WTC11 (cell line): ENCODE results near the gene RASGEF1C. TPM values are rescaled to one million over a fixed set of nuclear protein-coding genes. Genes with fewer than 3 reads are reported as not detected.

Experiments used
- ATAC-seq: fragments of 200-7000 bp; cut with Tn5 transposase; 2 replicates; pipeline ENCODE4 v1.10.0; 2021; ENCODE audit warnings: mild to moderate bottlenecking, moderate library complexity
- CTCF ChIA-PET: fragments of 300-600 bp; sonication (Branson Sonifier 250); formaldehyde crosslinking; loops from one replicate; lab custom pipeline; 2021; ENCODE audit warnings: antibody characterized with exemption; lab: Charles Lee
- POLR2A ChIA-PET: fragments of 350-600 bp; sonication (Branson Sonifier 250); formaldehyde crosslinking; loops from one replicate; lab custom pipeline; 2021; ENCODE audit warnings: antibody characterized with exemption; lab: Charles Lee
- DNase-seq: peaks from one replicate; pipeline ENCODE4 v3.0.0; 2021; ENCODE audit warnings: low spot score
- H3K27ac Mint-ChIP-seq: 2 replicates; pipeline ENCODE4 v1.8.0; 2021; ENCODE audit warnings: mixed read lengths
- H3K27me3 Mint-ChIP-seq: 2 replicates; pipeline ENCODE4 v1.8.0; 2021; ENCODE audit warnings: low read depth, mild to moderate bottlenecking, moderate library complexity, mixed read lengths
- H3K36me3 Mint-ChIP-seq: 2 replicates; pipeline ENCODE4 v1.8.0; 2021; ENCODE audit warnings: mixed read lengths
- H3K4me1 Mint-ChIP-seq: 2 replicates; pipeline ENCODE4 v1.8.0; 2022; ENCODE audit warnings: mixed read lengths
- H3K4me3 Mint-ChIP-seq: 2 replicates; pipeline ENCODE4 v1.8.0; 2021; ENCODE audit warnings: mild to moderate bottlenecking, moderate library complexity, mixed read lengths
- H3K9me3 Mint-ChIP-seq: 2 replicates; pipeline ENCODE4 v1.8.0; 2021; ENCODE audit warnings: mixed read lengths
- CBFB ChIP-seq: sonication (generic); formaldehyde crosslinking; IDR thresholded peaks from 2 replicates; pipeline ENCODE4 v1.8.1; 2022; ENCODE audit warnings: mild to moderate bottlenecking, low read depth, missing genetic modification reagents
- CREB1 ChIP-seq: sonication (generic); formaldehyde crosslinking; IDR thresholded peaks from 2 replicates; pipeline ENCODE4 v1.8.0; 2023; ENCODE audit warnings: mild to moderate bottlenecking, missing genetic modification reagents
- ELF4 ChIP-seq: sonication (generic); formaldehyde crosslinking; IDR thresholded peaks from 2 replicates; pipeline ENCODE4 v1.8.1; 2022; ENCODE audit warnings: low read depth, mild to moderate bottlenecking, moderate library complexity, missing genetic modification reagents
- FOXJ3 ChIP-seq: sonication (generic); formaldehyde crosslinking; IDR thresholded peaks from 2 replicates; pipeline ENCODE4 v1.9.0; 2021; ENCODE audit warnings: missing genetic modification reagents, mild to moderate bottlenecking, borderline replicate concordance
- GABPB1 ChIP-seq: sonication (generic); formaldehyde crosslinking; IDR thresholded peaks from 2 replicates; pipeline ENCODE4 v1.8.1; 2023; ENCODE audit warnings: mild to moderate bottlenecking, missing genetic modification reagents
- HMGA2 ChIP-seq: fragments of 250-450 bp; sonication (Bioruptor Pico); IDR thresholded peaks from 2 replicates; pipeline ENCODE4 v1.4.0; 2021; ENCODE audit warnings: mild to moderate bottlenecking, moderate library complexity
- JAZF1 ChIP-seq: fragments of 250-450 bp; sonication (Bioruptor Pico); IDR thresholded peaks from 2 replicates; pipeline ENCODE4 v1.9.0; 2021; ENCODE audit warnings: moderate library complexity, mild to moderate bottlenecking, inconsistent platforms
- KAT7 ChIP-seq: sonication (generic); formaldehyde crosslinking; IDR thresholded peaks from 2 replicates; pipeline ENCODE4 v1.8.1; 2023; ENCODE audit warnings: missing genetic modification reagents, mild to moderate bottlenecking, borderline replicate concordance
- MXD4 ChIP-seq: fragments of 250-450 bp; sonication (Bioruptor Pico); IDR thresholded peaks from 2 replicates; pipeline ENCODE4 v1.8.0; 2021; ENCODE audit warnings: mild to moderate bottlenecking, moderate library complexity, borderline replicate concordance
- NFYB ChIP-seq: sonication (generic); formaldehyde crosslinking; conservative IDR thresholded peaks from 2 replicates; pipeline ENCODE4 v1.8.0; 2022; ENCODE audit warnings: low read depth, missing genetic modification reagents
- SMAD3 ChIP-seq: sonication (generic); formaldehyde crosslinking; IDR thresholded peaks from 2 replicates; pipeline ENCODE4 v1.8.0; 2022; ENCODE audit warnings: missing genetic modification reagents, mild to moderate bottlenecking, borderline replicate concordance
- SP1 ChIP-seq: sonication (generic); formaldehyde crosslinking; conservative IDR thresholded peaks from 2 replicates; pipeline ENCODE4 v1.8.1; 2022; ENCODE audit warnings: missing genetic modification reagents
- TEAD1 ChIP-seq: sonication (generic); formaldehyde crosslinking; IDR thresholded peaks from 2 replicates; pipeline ENCODE4 v1.8.0; 2022; ENCODE audit warnings: mild to moderate bottlenecking, missing genetic modification reagents
- ZNF121 ChIP-seq: sonication (generic); formaldehyde crosslinking; IDR thresholded peaks from 2 replicates; pipeline ENCODE4 v1.8.0; 2023; ENCODE audit warnings: missing genetic modification reagents
- ZNF317 ChIP-seq: sonication (generic); formaldehyde crosslinking; IDR thresholded peaks from 2 replicates; pipeline ENCODE4 v1.8.1; 2023; ENCODE audit warnings: low read depth, mild to moderate bottlenecking, moderate library complexity, missing genetic modification reagents, borderline replicate concordance
- ZNF396 ChIP-seq: fragments of 250-450 bp; sonication (Bioruptor Pico); IDR thresholded peaks from 2 replicates; pipeline ENCODE4 v1.8.0; 2021; ENCODE audit warnings: mild to moderate bottlenecking, moderate library complexity, borderline replicate concordance
- total RNA-seq: library from RNA; stranded (reverse); gene quantifications from 3 replicates; pipeline ENCODE4 v1.2.3, GENCODE V29; 2021
- TF ChIP-seq, protein P1 (sequence below): sonication (generic); formaldehyde crosslinking; IDR thresholded peaks from 2 replicates; pipeline ENCODE4 v1.8.1; 2022; ENCODE audit warnings: missing genetic modification reagents, borderline replicate concordance
- TF ChIP-seq, protein P2 (sequence below): sonication (generic); formaldehyde crosslinking; IDR thresholded peaks from 2 replicates; pipeline ENCODE4 v1.8.1; 2023; ENCODE audit warnings: mild to moderate bottlenecking, missing genetic modification reagents
- TF ChIP-seq, protein P3 (sequence below): fragments of 250-450 bp; sonication (Bioruptor Pico); IDR thresholded peaks from 2 replicates; pipeline ENCODE4 v2.1.2; 2022; ENCODE audit warnings: mild to moderate bottlenecking, moderate library complexity
- TF ChIP-seq, protein P4 (sequence below): sonication (generic); formaldehyde crosslinking; IDR thresholded peaks from 2 replicates; pipeline ENCODE4 v1.8.0; 2023; ENCODE audit warnings: mild to moderate bottlenecking, missing genetic modification reagents
- TF ChIP-seq, protein P5 (sequence below): sonication (generic); formaldehyde crosslinking; IDR thresholded peaks from 2 replicates; pipeline ENCODE4 v1.8.1; 2023; ENCODE audit warnings: mild to moderate bottlenecking, missing genetic modification reagents
- TF ChIP-seq, protein P6 (sequence below): sonication (generic); formaldehyde crosslinking; IDR thresholded peaks from 2 replicates; pipeline ENCODE4 v1.8.1; 2023; ENCODE audit warnings: mild to moderate bottlenecking, missing genetic modification reagents, moderate library complexity

The RASGEF1C gene
- total RNA-seq, 1 experiment from 2014 or later, result 0.96 TPM

DNA sequence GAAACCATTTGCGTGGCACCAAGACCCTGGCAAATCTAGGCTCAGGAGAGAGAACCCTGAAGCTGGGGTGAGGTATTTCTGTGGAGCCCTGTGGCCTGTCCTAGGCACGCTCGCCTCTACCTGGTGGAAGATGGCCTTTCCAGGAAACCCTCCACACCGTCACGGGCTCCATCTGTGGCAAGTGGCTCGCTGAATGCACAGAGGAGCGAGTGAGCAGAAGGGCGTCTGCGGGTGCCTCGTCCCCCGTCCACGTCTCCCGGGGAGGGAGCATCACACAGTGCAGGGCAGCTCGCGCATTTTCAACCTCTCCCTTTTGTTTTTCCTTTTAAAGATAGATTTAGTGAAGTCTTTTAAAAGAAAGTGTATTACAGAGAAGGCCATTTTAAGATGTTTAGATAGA lies 25.3 kb upstream of the RASGEF1C start:
- Mint-ChIP-seq H3K4me3 (no peak overlapping the region), H3K27me3 (no peaks in the 10 kb centered on the region), H3K36me3 (peaks cover 42% of the 10 kb centered on the region), H3K9me3 (no peaks in the 10 kb centered on the region), H3K4me1 (peaks cover 8% of the 10 kb centered on the region), H3K27ac (no peak overlapping the region; the same call in 1 of the 2 replicates)
- TF ChIP-seq CREB1 (CRISPR knock-in tag) (no peak), SMAD3 (CRISPR knock-in tag) (no peak), MXD4 (CRISPR knock-in tag) (no peak), CBFB (CRISPR knock-in tag) (no peak), GABPB1 (CRISPR knock-in tag) (no peak), SP1 (CRISPR knock-in tag) (no peak), NFYB (no peak), ELF4 (CRISPR knock-in tag) (no peak), ZNF396 (CRISPR knock-in tag) (no peak), ZNF121 (CRISPR knock-in tag) (no peak), FOXJ3 (CRISPR knock-in tag) (no peak)
- TF ChIP-seq, protein P1, sequence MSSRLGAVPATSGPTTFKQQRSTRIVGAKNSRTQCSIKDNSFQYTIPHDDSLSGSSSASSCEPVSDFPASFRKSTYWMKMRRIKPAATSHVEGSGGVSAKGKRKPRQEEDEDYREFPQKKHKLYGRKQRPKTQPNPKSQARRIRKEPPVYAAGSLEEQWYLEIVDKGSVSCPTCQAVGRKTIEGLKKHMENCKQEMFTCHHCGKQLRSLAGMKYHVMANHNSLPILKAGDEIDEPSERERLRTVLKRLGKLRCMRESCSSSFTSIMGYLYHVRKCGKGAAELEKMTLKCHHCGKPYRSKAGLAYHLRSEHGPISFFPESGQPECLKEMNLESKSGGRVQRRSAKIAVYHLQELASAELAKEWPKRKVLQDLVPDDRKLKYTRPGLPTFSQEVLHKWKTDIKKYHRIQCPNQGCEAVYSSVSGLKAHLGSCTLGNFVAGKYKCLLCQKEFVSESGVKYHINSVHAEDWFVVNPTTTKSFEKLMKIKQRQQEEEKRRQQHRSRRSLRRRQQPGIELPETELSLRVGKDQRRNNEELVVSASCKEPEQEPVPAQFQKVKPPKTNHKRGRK (CRISPR knock-in tag), result no peak
- TF ChIP-seq, protein P2, sequence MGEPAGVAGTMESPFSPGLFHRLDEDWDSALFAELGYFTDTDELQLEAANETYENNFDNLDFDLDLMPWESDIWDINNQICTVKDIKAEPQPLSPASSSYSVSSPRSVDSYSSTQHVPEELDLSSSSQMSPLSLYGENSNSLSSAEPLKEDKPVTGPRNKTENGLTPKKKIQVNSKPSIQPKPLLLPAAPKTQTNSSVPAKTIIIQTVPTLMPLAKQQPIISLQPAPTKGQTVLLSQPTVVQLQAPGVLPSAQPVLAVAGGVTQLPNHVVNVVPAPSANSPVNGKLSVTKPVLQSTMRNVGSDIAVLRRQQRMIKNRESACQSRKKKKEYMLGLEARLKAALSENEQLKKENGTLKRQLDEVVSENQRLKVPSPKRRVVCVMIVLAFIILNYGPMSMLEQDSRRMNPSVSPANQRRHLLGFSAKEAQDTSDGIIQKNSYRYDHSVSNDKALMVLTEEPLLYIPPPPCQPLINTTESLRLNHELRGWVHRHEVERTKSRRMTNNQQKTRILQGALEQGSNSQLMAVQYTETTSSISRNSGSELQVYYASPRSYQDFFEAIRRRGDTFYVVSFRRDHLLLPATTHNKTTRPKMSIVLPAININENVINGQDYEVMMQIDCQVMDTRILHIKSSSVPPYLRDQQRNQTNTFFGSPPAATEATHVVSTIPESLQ (CRISPR knock-in tag), result no peak
- TF ChIP-seq, protein P3, sequence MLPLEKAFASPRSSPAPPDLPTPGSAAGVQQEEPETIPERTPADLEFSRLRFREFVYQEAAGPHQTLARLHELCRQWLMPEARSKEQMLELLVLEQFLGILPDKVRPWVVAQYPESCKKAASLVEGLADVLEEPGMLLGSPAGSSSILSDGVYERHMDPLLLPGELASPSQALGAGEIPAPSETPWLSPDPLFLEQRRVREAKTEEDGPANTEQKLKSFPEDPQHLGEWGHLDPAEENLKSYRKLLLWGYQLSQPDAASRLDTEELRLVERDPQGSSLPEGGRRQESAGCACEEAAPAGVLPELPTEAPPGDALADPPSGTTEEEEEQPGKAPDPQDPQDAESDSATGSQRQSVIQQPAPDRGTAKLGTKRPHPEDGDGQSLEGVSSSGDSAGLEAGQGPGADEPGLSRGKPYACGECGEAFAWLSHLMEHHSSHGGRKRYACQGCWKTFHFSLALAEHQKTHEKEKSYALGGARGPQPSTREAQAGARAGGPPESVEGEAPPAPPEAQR (CRISPR knock-in tag), result no peak
- TF ChIP-seq, protein P4, sequence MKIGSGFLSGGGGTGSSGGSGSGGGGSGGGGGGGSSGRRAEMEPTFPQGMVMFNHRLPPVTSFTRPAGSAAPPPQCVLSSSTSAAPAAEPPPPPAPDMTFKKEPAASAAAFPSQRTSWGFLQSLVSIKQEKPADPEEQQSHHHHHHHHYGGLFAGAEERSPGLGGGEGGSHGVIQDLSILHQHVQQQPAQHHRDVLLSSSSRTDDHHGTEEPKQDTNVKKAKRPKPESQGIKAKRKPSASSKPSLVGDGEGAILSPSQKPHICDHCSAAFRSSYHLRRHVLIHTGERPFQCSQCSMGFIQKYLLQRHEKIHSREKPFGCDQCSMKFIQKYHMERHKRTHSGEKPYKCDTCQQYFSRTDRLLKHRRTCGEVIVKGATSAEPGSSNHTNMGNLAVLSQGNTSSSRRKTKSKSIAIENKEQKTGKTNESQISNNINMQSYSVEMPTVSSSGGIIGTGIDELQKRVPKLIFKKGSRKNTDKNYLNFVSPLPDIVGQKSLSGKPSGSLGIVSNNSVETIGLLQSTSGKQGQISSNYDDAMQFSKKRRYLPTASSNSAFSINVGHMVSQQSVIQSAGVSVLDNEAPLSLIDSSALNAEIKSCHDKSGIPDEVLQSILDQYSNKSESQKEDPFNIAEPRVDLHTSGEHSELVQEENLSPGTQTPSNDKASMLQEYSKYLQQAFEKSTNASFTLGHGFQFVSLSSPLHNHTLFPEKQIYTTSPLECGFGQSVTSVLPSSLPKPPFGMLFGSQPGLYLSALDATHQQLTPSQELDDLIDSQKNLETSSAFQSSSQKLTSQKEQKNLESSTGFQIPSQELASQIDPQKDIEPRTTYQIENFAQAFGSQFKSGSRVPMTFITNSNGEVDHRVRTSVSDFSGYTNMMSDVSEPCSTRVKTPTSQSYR, result no peak
- ChIA-PET CTCF (no interaction called here), POLR2A (interaction anchor here (0.5 kb wide), 1 partner anchor 77 kb away, joined by 10 read pairs; no protein-coding TSS in a partner anchor)
- no peak for ATAC-seq
- DNase-seq, result no peak

DNA sequence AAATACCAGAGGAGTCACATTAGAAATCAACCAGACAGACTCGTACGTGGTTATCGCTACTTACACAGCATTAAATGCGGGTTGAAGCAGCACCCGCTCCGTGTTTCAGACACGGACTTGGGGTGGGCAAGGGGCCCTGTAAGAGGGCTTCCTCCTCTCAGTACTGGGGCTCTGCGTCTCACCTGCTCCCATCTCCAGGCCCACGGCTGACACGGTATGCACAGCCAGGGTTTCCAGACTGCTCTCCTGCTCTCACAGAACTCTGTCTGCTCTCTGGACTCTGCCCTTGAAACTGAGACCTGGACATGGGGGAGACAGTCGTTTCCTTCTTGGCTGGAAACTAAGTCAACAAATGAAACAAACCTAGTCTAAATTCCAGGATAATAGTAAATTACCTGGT lies 24.7 kb upstream of the RASGEF1C start:
- DNase-seq, result no peak
- H3K36me3 Mint-ChIP-seq, result peaks cover 42% of the 10 kb centered on the region
- no peaks in the 10 kb centered on the region for H3K9me3 Mint-ChIP-seq
- peaks cover 8% of the 10 kb centered on the region for H3K4me1 Mint-ChIP-seq
- no peak overlapping the region for H3K4me3 Mint-ChIP-seq
- ChIA-PET POLR2A (no interaction called here), CTCF (no interaction called here)
- no peak for ATAC-seq
- no peak overlapping the region for H3K27ac Mint-ChIP-seq
- H3K27me3 Mint-ChIP-seq, result no peaks in the 10 kb centered on the region
- TF ChIP-seq KAT7 (no peak), GABPB1 (CRISPR knock-in tag) (no peak), ZNF317 (CRISPR knock-in tag) (no peak), TEAD1 (CRISPR knock-in tag) (no peak), CBFB (CRISPR knock-in tag) (no peak), HMGA2 (CRISPR knock-in tag) (no peak), JAZF1 (CRISPR knock-in tag) (no peak)
- TF ChIP-seq, protein P4, result no peak
- TF ChIP-seq, protein P5, sequence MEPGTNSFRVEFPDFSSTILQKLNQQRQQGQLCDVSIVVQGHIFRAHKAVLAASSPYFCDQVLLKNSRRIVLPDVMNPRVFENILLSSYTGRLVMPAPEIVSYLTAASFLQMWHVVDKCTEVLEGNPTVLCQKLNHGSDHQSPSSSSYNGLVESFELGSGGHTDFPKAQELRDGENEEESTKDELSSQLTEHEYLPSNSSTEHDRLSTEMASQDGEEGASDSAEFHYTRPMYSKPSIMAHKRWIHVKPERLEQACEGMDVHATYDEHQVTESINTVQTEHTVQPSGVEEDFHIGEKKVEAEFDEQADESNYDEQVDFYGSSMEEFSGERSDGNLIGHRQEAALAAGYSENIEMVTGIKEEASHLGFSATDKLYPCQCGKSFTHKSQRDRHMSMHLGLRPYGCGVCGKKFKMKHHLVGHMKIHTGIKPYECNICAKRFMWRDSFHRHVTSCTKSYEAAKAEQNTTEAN, result no peak
- TF ChIP-seq, protein P6, sequence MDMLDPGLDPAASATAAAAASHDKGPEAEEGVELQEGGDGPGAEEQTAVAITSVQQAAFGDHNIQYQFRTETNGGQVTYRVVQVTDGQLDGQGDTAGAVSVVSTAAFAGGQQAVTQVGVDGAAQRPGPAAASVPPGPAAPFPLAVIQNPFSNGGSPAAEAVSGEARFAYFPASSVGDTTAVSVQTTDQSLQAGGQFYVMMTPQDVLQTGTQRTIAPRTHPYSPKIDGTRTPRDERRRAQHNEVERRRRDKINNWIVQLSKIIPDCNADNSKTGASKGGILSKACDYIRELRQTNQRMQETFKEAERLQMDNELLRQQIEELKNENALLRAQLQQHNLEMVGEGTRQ (CRISPR knock-in tag), result no peak
